PC-3 (cell line): ENCODE measurements around the gene SGO2.

Source experiments
- CTCF ChIP-seq: fragments of 300-600 bp; sonication (generic); conservative IDR thresholded peaks from 2 replicates; pipeline ENCODE4 v1.5.1; 2017; ENCODE audit warnings: antibody characterized with exemption, low read depth, mild to moderate bottlenecking, low read length
- EZH2 ChIP-seq: fragments of 300-600 bp; sonication (generic); IDR thresholded peaks from one replicate; pipeline ENCODE4 v1.6.1; 2017; ENCODE audit warnings: antibody characterized with exemption, mild to moderate bottlenecking, low read length; ENCODE audit not compliant: unreplicated experiment
- EZH2phosphoT487 ChIP-seq: fragments of 300-600 bp; sonication (generic); IDR thresholded peaks from 2 replicates; pipeline ENCODE4 v1.6.1; 2018; ENCODE audit warnings: mild to moderate bottlenecking, antibody characterized with exemption, low read length, borderline replicate concordance

- TF ChIP-seq CTCF = no peak
- no peak for TF ChIP-seq EZH2
- TF ChIP-seq EZH2phosphoT487 = no peak
These were observed 60.6 kb downstream of the SGO2 start for GRCh38 chr2:200586644-200586975.
